ENCODE data around the gene PDE7B.
"Not testable (repeated sequence)": the region's sequence is repeated elsewhere in the genome, so short reads cannot be mapped to it uniquely, and the experiment has no call there.

Gene PDE7B

GRCh38 chr6:135850882-135851281 lies 619 bp upstream of the PDE7B start:
- DNase-seq = no peak

DNA sequence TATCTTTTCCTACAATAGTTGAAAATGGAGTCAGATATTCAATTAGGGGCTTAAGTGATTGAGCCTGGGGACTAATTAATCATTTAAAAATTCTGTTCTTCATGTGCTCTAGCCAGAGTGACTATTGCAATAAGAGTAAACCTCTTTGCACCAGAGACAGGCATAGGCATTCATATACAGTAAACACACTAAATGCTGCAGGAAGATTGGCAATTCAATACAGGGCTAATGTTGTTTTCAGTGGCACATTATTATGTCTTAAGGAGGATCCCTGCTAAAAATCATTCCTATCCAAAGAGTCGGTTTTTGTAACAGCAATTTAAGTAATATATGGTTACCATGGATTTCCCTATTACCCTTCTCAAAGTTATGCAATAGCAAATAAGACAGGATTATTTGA lies 1.2 kb downstream of the PDE7B start:
- no peak for DNase-seq

- no peak for DNase-seq
Observed at GRCh38 chr6:135853227-135853626, 1.7 kb downstream of the PDE7B start.

GRCh38 chr6:135853986-135854385 lies 2.5 kb downstream of the PDE7B start:
- DNase-seq = no peak

DNA sequence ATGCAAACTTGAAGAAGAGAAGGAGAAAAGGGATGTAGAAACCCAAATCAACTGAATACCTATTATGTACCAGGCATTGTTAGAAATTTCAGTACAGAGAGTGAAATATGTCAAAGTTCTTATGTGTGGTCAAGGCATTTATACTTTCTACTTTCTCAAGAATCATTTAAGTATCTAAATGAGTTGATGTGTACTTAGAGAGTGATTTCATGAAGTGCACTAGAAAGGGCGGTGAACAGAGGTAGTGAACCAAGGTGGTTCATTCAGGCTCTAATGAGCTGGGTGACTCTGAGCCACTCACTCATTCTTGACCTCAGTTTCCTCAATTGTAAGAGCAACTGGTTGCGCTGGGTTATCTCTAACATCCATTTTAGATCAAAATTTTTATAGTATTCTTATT lies 3.3 kb downstream of the PDE7B start:
- DNase-seq = no peak

DNA sequence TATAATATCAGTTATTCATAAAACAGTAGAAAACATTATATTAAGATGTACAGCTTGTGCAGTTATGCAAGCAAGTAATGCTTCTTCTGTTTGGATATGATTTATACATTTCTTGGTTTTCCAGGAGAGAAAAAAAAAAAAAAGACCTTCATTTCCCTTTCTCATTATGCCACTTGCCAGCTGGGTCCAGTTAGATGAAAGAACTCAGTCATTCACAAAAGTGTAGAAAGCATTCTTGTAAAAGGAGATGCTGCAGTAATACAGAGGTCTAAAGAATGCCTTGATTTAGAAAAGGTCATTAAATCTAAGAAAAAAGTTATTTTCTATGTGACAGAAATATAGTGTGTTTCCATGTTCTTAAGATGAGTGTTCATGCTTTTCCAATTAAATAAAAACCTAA lies 7.4 kb downstream of the PDE7B start:
- no peak for DNase-seq

DNA sequence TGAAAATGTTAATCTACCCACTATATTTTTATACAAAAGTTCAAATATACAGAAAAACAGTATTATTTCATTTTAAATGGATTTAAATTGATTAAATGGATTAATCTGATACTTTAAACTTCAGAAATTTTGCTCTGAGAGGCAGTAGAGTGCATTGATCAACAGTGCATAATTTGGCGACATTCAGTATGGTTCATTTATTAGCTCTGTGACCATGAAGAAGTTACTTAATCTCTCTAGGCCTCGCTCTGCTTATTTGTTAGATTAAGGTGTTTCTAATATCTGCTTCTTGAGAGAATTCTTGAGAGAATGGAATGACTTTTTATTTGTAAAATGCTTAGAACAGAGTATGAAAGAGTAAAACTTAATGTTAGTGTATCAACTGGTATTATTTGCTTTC lies 8.9 kb downstream of the PDE7B start:
- no peak for DNase-seq

DNA sequence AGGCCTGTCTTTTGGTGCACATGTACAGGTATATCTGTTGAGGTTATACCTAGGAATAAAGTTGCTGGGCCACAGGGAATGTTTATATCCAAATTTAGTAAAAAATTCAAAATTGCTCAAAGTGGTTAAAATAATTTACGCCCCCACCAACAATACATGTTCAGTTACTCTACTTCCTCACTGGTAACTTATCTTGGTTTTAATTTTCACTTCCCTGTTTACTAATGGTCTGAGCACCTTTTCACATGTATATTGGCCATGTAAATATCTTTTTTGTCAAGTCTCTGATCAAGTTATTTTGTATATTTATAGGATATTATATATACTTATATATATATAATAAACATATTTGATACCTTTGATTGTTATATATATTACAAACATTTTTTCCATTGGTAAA lies 9.7 kb downstream of the PDE7B start:
- no peak for DNase-seq

DNA sequence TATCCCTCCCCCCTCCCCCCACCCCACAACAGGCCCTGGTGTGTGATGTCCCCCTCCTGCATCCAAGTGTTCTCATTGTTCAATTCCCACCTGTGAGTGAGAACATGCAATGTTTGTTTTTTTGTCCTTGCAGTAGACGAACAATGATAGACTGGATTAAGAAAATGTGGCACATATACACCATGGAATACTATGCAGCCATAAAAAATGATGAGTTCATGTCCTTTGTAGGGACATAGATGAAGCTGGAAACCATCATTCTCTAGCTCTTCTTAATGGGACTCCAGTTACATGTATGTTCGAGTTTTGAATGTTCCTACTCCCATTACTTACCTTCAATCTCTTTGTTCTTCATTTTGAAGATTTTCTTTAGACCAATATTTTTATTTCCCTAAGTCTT lies 13.4 kb downstream of the PDE7B start:
- DNase-seq = not testable (repeated sequence)

GRCh38 chr6:135866445-135867123 lies 15.1 kb downstream of the PDE7B start:
- DNase-seq = no peak

GRCh38 chr6:135867332-135867731 lies 15.8 kb downstream of the PDE7B start:
- DNase-seq = no peak

DNA sequence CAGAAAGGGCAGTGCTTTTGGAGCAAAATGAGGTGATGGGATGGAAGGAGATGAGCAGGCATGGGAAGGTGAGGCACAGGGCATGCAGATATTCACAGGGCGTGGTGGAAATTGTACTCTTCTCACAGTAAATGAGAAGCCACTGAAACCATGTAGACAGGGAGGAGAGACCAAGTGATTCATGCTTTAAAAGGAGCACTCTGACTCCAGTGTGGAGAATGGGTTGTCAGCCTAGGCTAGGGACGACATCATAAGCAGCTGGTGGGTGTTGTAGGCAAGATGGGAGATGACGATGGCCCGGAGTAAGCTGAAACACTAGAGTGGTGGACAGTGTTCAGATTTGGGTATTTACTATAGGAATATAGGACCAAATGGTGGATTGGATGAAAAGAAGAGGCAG lies 18.4 kb downstream of the PDE7B start:
- DNase-seq = no peak

DNA sequence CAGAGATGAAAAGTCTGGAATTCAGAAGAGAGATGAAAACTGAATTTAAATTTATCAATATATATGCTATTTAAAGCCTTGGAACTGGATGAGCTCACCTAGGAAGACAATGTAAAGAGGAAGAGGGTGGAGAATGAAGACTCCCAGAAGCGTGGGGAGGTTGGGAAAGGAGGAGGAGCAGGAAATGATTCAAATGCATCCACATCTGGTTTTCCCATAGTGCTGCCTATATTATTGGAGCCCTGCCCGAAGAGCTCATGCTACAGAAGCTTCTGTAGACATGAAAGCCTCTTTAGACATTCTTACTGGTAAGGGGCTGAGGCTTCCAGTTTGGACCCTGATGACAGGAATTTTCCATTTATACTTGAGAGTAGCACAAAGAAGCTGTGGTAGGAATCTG lies 19.2 kb downstream of the PDE7B start:
- no peak for DNase-seq

DNA sequence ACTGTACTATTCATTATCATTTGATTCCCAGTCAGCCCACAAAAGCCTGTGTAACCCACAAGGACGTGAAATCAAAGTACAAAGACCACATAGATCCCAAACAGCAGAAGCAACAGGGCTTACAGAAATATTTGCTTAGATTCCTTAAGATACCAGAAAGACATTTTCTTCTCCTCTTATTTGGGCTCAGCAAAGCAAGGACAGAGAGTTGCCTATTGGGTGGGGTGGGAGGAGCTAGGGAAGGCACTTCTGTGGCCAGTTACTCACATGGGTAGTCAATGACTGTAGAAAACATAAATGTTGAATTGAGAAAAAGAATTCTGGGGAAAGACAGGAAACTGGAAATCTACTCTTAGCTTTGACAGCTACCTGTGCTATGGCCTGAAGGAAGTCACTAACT lies 19.8 kb downstream of the PDE7B start:
- no peak for DNase-seq

GRCh38 chr6:135871878-135872277 lies 20.4 kb downstream of the PDE7B start:
- DNase-seq = no peak

- DNase-seq = no peak
Observed at GRCh38 chr6:135875446-135875845, 23.9 kb downstream of the PDE7B start.

GRCh38 chr6:135876058-135876457 lies 24.6 kb downstream of the PDE7B start:
- DNase-seq = no peak

GRCh38 chr6:135877666-135878065 lies 26.2 kb downstream of the PDE7B start:
- no peak for DNase-seq

- DNase-seq = no peak
Observed at GRCh38 chr6:135880066-135880972, 28.8 kb downstream of the PDE7B start.

DNA sequence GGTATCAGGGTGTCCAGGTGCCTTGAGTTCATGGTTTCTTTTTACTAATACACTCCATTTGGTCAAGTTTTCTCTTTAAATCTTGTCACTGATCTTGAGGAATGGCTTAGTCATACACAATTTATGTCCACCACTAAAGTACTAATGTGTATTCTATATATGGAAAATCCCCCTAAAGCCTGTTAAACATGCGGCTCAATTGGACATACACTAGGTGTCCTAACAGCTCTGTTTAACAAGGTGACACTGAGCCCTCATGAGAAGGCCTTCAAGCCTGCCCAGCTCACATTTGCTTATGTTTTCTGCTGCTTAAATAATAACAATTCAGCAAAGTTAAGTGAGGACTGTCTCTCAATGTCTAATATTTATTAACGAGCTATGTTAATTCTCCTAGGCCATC lies 31.5 kb downstream of the PDE7B start:
- DNase-seq = no peak

GRCh38 chr6:135883536-135883935 lies 32.0 kb downstream of the PDE7B start:
- no peak for DNase-seq

- DNase-seq = no peak
Observed at GRCh38 chr6:135884136-135884535, 32.6 kb downstream of the PDE7B start.

GRCh38 chr6:135887069-135887468 lies 35.6 kb downstream of the PDE7B start:
- no peak for DNase-seq

DNA sequence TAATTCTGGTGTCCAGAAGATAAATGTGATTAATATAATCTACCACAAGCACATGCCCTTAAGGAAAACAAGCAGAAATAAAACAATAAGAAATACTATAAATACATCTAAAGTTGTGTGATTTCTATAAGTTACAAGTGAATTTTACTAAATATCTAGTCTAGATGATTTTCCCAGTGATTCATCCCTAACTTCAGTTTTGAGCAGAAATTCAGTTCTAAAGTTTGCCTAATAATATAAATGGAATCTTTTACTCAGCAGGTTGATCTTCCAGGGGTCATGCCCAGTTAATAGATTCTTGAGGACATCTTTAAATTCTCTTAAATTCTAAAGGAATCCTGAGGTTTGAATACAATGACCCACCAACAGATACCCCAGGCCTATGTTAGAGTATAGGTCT lies 37.3 kb downstream of the PDE7B start:
- no peak for DNase-seq

DNA sequence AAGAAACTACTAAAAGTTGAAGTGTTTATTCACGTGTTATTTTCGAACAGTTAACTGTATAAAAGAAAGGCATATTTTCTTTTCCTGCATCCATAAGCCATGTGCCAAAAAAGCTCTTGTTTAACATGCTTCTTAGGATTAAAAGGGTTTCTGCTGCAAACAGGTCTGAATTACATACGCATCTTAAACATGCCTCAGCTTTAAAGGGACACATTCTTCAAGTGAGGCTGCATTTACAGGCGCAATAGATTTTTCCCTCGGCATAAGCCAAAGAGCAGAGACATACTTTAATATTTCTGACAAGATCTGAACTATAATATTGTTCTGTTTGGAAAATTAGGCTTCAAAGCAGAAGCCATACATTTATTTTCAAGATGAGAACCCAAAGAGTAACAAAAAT lies 39.4 kb downstream of the PDE7B start:
- no peak for DNase-seq

All from SW 1271 (cell line).